ENCODE results near the gene PPP4R4. TPM values are rescaled to one million over a fixed set of nuclear protein-coding genes. Genes with fewer than 3 reads are reported as not detected.

The PPP4R4 gene
- total and polyA plus RNA-seq, 4 donors: 8.0 to 13.9 (median 9.8) TPM

DNA sequence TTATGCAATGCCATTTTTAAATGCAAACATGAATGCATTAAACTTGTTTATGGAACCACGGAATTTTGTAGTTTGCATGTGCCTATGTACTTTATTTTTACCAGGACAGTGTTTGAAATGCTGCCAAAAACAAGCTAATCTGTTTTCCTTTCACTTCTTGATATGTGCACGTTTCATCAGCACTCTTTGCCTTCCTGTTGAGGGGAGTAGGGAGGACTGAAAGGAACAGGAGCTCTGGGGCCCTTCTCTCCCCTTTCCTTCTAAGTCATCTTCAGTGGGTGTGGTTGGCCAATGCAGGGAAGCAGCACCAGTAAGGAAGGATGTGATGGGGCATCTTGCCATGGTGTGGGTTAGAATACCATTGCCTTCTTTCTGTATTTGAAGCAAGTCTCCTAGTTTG is 12.1 kb upstream of the PPP4R4 start:
- H3K36me3 ChIP-seq (ENCODE audit: control insufficient read depth, insufficient read depth, low read length): no peaks in the 10 kb centered on the region
- no peak overlapping the region for H3K4me3 ChIP-seq (ENCODE audit: low read depth, low read length)
- WGBS (ENCODE audit: insufficient coverage): no CpG with 5 or more reads among the region's 2 CpGs
- no peak for DNase-seq (ENCODE audit: low read depth in 4 of 6, low spot score in 6 of 6)
- H3K4me1 ChIP-seq (ENCODE audit: control insufficient read depth, insufficient read depth, low read length): peaks cover 22% of the 10 kb centered on the region
- H3K9me3 ChIP-seq (ENCODE audit: control insufficient read depth, insufficient read depth, low read length): no peaks in the 10 kb centered on the region
- H3K27ac ChIP-seq (ENCODE audit: low read depth, low read length): no peak overlapping the region
- no peaks in the 10 kb centered on the region for H3K27me3 ChIP-seq (ENCODE audit: control insufficient read depth, insufficient read depth, low read length)

DNA sequence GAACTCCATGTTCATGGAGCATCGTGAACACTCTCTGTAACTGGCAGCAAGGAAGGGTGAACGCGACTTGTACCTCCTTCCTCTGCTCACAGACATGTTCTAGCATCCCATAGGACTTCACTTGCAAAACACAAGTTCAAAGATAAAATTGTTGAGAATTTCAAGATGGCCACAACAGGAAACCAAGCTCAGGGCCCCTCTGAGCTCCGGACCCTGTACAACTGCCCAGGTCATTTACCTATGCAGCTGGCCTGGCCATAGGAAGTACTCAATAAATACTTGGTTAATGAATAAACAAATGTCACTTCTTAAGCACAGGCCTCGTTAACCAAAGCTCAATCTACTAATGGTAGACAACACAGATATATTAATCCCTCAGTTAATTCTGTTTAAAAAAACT is 11.7 kb upstream of the PPP4R4 start:
- no peak overlapping the region for H3K27ac ChIP-seq (ENCODE audit: low read depth, low read length)
- H3K36me3 ChIP-seq (ENCODE audit: control insufficient read depth, insufficient read depth, low read length): no peaks in the 10 kb centered on the region
- H3K4me3 ChIP-seq (ENCODE audit: low read depth, low read length): no peak overlapping the region
- no peaks in the 10 kb centered on the region for H3K9me3 ChIP-seq (ENCODE audit: control insufficient read depth, insufficient read depth, low read length)
- no peak for DNase-seq (ENCODE audit: low read depth in 4 of 6, low spot score in 6 of 6)
- 100% methylated on average over 1 of the region's 5 CpGs for WGBS (ENCODE audit: insufficient coverage)
- H3K4me1 ChIP-seq (ENCODE audit: control insufficient read depth, insufficient read depth, low read length): peaks cover 22% of the 10 kb centered on the region
- no peaks in the 10 kb centered on the region for H3K27me3 ChIP-seq (ENCODE audit: control insufficient read depth, insufficient read depth, low read length)

DNA sequence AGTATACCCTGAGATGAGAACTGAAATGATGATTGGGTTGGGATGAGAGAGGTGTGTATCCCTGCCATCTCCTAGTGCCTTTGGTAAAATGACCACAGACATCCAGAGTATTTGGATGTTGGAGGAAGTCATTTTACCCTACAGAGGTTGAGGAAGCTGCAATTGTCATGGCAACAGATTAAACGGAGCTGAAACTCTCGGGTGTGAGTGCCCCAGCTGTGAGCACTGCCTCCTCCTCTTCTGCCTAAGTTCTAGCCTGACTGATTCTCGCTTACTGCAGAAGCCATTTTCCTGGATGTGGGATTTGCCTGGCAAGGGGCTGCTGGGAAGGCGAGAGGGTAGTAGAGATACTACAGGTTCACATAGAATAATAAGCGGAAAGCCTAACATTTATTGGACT is 10.3 kb upstream of the PPP4R4 start:
- H3K9me3 ChIP-seq (ENCODE audit: control insufficient read depth, insufficient read depth, low read length): no peaks in the 10 kb centered on the region
- H3K36me3 ChIP-seq (ENCODE audit: control insufficient read depth, insufficient read depth, low read length): no peaks in the 10 kb centered on the region
- no peak overlapping the region for H3K4me3 ChIP-seq (ENCODE audit: low read depth, low read length)
- DNase-seq (ENCODE audit: low read depth in 4 of 6, low spot score in 6 of 6): peak in 1 of 6 donors; percentile 78
- WGBS (ENCODE audit: insufficient coverage): 33% methylated on average over 3 of the region's 5 CpGs
- peaks cover 22% of the 10 kb centered on the region for H3K4me1 ChIP-seq (ENCODE audit: control insufficient read depth, insufficient read depth, low read length)
- no peaks in the 10 kb centered on the region for H3K27me3 ChIP-seq (ENCODE audit: control insufficient read depth, insufficient read depth, low read length)
- no peak overlapping the region for H3K27ac ChIP-seq (ENCODE audit: low read depth, low read length)

DNA sequence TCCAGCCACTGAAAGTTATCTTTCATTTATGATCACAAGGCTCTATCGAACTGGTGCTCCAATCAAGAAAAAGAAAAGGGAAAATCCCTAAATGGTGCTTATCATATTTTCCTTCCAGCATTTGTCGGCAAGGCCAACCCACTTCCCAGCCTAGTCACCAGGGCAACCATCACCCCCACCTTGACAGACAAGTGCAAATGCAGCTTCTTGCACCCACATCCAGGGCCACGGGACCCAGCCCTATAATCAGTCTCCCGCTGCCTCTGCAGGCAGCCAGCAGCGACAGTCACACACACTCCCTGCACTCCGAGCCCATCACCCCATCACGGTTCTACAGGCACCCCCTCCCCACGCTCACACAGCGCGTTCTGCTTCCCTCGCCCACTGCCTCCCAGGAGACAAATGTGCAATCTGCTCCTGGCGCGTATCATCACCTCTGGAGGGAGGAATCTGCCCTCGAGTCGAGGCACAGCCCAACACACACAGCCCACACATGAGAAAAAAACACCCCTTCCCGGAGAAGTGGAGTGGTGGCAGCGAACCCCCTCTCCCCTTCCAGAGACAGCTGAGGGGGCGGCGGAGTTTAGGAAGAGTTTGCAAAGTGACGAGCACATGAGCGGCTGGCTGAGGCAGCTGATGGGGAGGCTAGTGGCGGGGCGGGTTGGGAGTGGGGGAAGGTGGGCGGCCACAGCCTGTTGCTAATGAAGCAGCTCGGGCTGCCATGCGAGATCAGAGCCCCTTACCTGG is 9.3 kb upstream of the PPP4R4 start:
- Histone ChIP-seq H3K4me1 (ENCODE audit: control insufficient read depth, insufficient read depth, low read length) (peaks cover 22% of the 10 kb centered on the region), H3K36me3 (ENCODE audit: control insufficient read depth, insufficient read depth, low read length) (no peaks in the 10 kb centered on the region), H3K27me3 (ENCODE audit: control insufficient read depth, insufficient read depth, low read length) (no peaks in the 10 kb centered on the region), H3K27ac (ENCODE audit: low read depth, low read length) (no peak overlapping the region), H3K9me3 (ENCODE audit: control insufficient read depth, insufficient read depth, low read length) (no peaks in the 10 kb centered on the region), H3K4me3 (ENCODE audit: low read depth, low read length) (no peak overlapping the region)
- peak in 2 of 6 donors; percentile 35 to 82 for DNase-seq (ENCODE audit: low read depth in 4 of 6, low spot score in 6 of 6)
- WGBS (ENCODE audit: insufficient coverage): 9% methylated on average over 21 of the region's 26 CpGs

DNA sequence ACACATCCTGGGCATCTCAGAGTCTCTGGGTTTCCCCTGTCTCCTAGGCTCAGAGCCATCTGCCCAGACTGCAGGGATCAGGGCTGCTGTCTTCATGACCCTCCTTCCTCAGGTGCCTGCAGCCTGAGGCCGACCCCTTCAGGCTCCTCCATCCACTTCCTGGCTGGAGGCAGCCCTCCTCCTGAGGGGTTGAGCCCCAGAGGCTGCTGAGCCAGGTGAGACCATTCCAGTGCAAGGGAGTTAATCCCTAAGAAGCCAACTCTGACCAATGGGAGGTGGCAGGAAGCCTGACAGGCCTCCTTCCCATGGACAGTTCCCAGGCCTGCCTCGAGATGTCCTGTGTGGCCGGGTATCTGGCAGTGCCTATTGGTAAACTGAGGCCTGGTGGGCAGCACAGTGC is 8.4 kb upstream of the PPP4R4 start:
- Histone ChIP-seq H3K4me3 (ENCODE audit: low read depth, low read length) (no peak overlapping the region), H3K27ac (ENCODE audit: low read depth, low read length) (no peak overlapping the region), H3K9me3 (ENCODE audit: control insufficient read depth, insufficient read depth, low read length) (no peaks in the 10 kb centered on the region), H3K27me3 (ENCODE audit: control insufficient read depth, insufficient read depth, low read length) (no peaks in the 10 kb centered on the region), H3K36me3 (ENCODE audit: control insufficient read depth, insufficient read depth, low read length) (no peaks in the 10 kb centered on the region), H3K4me1 (ENCODE audit: control insufficient read depth, insufficient read depth, low read length) (peaks cover 22% of the 10 kb centered on the region)
- no peak for DNase-seq (ENCODE audit: low read depth in 4 of 6, low spot score in 6 of 6)
- 77% methylated on average over 3 of the region's 3 CpGs for WGBS (ENCODE audit: insufficient coverage)

DNA sequence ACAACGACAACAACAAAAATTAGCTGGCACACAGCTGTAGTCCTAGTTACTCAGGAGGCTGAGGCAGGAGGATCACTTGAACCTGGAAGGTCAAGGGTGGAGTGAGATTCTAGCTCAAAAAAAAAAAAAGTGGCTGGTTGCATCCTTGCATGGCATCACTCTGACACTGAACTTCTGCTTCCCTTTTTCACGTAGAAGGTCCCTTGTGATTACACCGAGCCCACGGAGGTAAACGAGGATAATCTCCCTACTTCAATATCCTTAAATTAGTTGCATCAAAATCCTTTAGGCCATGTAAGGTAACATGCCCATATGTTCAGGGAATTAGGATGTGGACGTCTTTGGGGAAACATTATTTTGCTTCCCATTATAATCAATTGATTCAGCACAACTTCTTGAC is 4.0 kb upstream of the PPP4R4 start:
- no peak for DNase-seq (ENCODE audit: low read depth in 4 of 6, low spot score in 6 of 6)
- Histone ChIP-seq H3K4me3 (ENCODE audit: low read depth, low read length) (no peak overlapping the region), H3K27me3 (ENCODE audit: control insufficient read depth, insufficient read depth, low read length) (peaks cover 3% of the 10 kb centered on the region), H3K27ac (ENCODE audit: low read depth, low read length) (no peak overlapping the region), H3K36me3 (ENCODE audit: control insufficient read depth, insufficient read depth, low read length) (no peaks in the 10 kb centered on the region), H3K4me1 (ENCODE audit: control insufficient read depth, insufficient read depth, low read length) (peaks cover 20% of the 10 kb centered on the region), H3K9me3 (ENCODE audit: control insufficient read depth, insufficient read depth, low read length) (no peaks in the 10 kb centered on the region)
- WGBS (ENCODE audit: insufficient coverage): 93% methylated on average over 3 of the region's 6 CpGs

DNA sequence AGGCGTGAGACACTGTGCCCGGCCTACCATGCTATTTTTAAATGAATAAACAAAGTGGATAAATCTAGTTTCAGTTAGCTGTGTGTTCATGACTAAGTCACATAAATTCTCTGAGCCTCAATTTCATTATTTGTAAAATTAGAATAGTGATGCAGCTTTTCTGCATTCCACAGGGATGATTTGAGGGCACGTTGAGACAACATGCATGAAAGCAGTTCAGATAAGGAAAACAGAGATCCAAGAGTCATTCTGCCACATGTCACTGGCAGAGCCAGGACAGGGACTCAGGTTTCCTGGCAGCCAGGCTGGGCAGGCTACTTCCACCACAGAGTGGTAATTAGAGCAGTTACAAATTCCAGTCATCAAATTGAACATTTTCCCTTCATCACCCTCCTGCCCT is 2.9 kb upstream of the PPP4R4 start:
- Histone ChIP-seq H3K4me3 (ENCODE audit: low read depth, low read length) (no peak overlapping the region), H3K27me3 (ENCODE audit: control insufficient read depth, insufficient read depth, low read length) (peaks cover 10% of the 10 kb centered on the region), H3K27ac (ENCODE audit: low read depth, low read length) (no peak overlapping the region), H3K36me3 (ENCODE audit: control insufficient read depth, insufficient read depth, low read length) (no peaks in the 10 kb centered on the region), H3K9me3 (ENCODE audit: control insufficient read depth, insufficient read depth, low read length) (no peaks in the 10 kb centered on the region), H3K4me1 (ENCODE audit: control insufficient read depth, insufficient read depth, low read length) (peaks cover 15% of the 10 kb centered on the region)
- no peak for DNase-seq (ENCODE audit: low read depth in 4 of 6, low spot score in 6 of 6)
- 57% methylated on average over 1 of the region's 3 CpGs for WGBS (ENCODE audit: insufficient coverage)

DNA sequence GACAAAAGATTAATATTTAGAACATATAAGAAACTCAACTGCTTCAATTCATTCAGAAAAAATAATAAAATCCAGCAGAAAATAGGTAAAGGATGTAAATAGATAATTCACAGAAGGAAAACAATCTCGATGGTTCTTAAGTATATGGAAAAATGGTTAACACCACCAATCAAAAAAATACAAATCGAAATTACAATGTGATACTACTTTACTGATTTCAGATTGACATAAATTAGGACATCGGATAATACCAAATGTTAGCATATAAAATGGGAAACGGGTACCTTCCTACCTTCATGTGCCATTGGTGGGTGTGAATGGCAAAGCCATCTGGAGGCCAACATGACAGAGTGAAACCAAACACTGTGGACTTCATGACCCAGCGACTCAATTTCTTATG is 1.6 kb upstream of the PPP4R4 start:
- H3K4me1 ChIP-seq (ENCODE audit: control insufficient read depth, insufficient read depth, low read length): peaks cover 15% of the 10 kb centered on the region
- H3K27me3 ChIP-seq (ENCODE audit: control insufficient read depth, insufficient read depth, low read length): peaks cover 10% of the 10 kb centered on the region
- no peak overlapping the region for H3K4me3 ChIP-seq (ENCODE audit: low read depth, low read length)
- no peaks in the 10 kb centered on the region for H3K36me3 ChIP-seq (ENCODE audit: control insufficient read depth, insufficient read depth, low read length)
- H3K27ac ChIP-seq (ENCODE audit: low read depth, low read length): no peak overlapping the region
- no peaks in the 10 kb centered on the region for H3K9me3 ChIP-seq (ENCODE audit: control insufficient read depth, insufficient read depth, low read length)
- WGBS (ENCODE audit: insufficient coverage): 83% methylated on average over 1 of the region's 5 CpGs
- DNase-seq (ENCODE audit: low read depth in 4 of 6, low spot score in 6 of 6): no peak

DNA sequence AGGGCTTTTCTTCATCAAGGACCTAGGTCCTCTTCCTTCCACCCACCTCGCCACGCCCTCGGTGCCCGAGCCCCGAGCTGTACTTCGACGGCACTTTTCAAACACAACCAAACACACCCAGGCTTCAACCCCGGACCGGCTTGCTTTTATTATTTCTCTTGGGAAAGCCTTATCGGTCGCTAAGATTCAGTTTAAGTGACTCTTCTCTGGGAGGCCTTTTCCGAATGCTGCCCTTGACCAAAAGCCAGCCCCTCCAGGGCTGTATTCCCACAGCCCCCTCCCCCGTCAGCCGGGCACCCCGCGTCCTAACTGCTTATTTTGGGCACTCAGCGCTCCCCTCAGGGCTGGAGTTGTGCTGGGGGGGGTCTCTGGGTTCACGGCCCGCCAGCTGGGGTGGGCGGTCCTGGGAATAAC is 644 bp upstream of the PPP4R4 start:
- no peaks in the 10 kb centered on the region for H3K9me3 ChIP-seq (ENCODE audit: control insufficient read depth, insufficient read depth, low read length)
- DNase-seq (ENCODE audit: low read depth in 4 of 6, low spot score in 6 of 6): no peak
- H3K27me3 ChIP-seq (ENCODE audit: control insufficient read depth, insufficient read depth, low read length): peaks cover 11% of the 10 kb centered on the region
- H3K27ac ChIP-seq (ENCODE audit: low read depth, low read length): peak overlapping the region; percentile 77
- peak overlapping the region; percentile 69 for H3K4me3 ChIP-seq (ENCODE audit: low read depth, low read length)
- WGBS (ENCODE audit: insufficient coverage): 1% methylated on average over 10 of the region's 20 CpGs
- H3K4me1 ChIP-seq (ENCODE audit: control insufficient read depth, insufficient read depth, low read length): peaks cover 15% of the 10 kb centered on the region
- H3K36me3 ChIP-seq (ENCODE audit: control insufficient read depth, insufficient read depth, low read length): no peaks in the 10 kb centered on the region

DNA sequence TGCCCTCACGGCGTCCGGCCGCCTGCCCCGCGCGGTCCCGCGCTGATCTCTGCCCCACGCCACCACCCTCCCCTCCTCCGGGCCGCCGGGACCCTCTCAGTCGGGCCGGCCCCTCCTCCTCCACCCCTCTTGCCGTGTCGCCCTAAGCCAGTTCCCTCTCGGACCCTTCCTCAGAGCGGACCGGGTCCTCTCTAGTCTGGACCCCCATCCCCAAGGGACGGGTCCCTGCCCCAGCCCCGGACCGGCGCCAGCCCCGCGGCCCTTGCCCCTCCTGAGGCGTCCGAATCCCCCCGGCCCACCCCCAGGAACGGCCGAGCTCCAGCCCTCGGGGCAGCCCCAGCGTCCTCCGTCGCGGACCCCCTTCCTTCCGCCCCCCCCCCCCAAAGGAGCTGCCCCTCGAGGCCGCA is 485 bp downstream of the PPP4R4 start:
- Histone ChIP-seq H3K27ac (ENCODE audit: low read depth, low read length) (no peak overlapping the region), H3K36me3 (ENCODE audit: control insufficient read depth, insufficient read depth, low read length) (no peaks in the 10 kb centered on the region), H3K4me3 (ENCODE audit: low read depth, low read length) (peak overlapping the region; percentile 38), H3K4me1 (ENCODE audit: control insufficient read depth, insufficient read depth, low read length) (peaks cover 15% of the 10 kb centered on the region), H3K27me3 (ENCODE audit: control insufficient read depth, insufficient read depth, low read length) (peaks cover 11% of the 10 kb centered on the region), H3K9me3 (ENCODE audit: control insufficient read depth, insufficient read depth, low read length) (no peaks in the 10 kb centered on the region)
- WGBS (ENCODE audit: insufficient coverage): under 1% methylated on average over 24 of the region's 39 CpGs
- no peak for DNase-seq (ENCODE audit: low read depth in 4 of 6, low spot score in 6 of 6)

All from spinal cord (tissue), 10 donors.